WTC11 (cell line): ENCODE measurements around the gene AVEN. TPM values are rescaled to one million over a fixed set of nuclear protein-coding genes. Genes with fewer than 3 reads are reported as not detected.

Source experiments
- ATAC-seq: fragments of 200-7000 bp; cut with Tn5 transposase; 2 replicates; pipeline ENCODE4 v1.10.0; 2021; ENCODE audit warnings: mild to moderate bottlenecking, moderate library complexity
- CTCF ChIA-PET: fragments of 300-600 bp; sonication (Branson Sonifier 250); formaldehyde crosslinking; loops from one replicate; lab custom pipeline; 2021; ENCODE audit warnings: antibody characterized with exemption; lab: Charles Lee
- POLR2A ChIA-PET: fragments of 350-600 bp; sonication (Branson Sonifier 250); formaldehyde crosslinking; loops from one replicate; lab custom pipeline; 2021; ENCODE audit warnings: antibody characterized with exemption; lab: Charles Lee
- DNase-seq: peaks from one replicate; pipeline ENCODE4 v3.0.0; 2021; ENCODE audit warnings: low spot score
- H3K27ac Mint-ChIP-seq: 2 replicates; pipeline ENCODE4 v1.8.0; 2021; ENCODE audit warnings: mixed read lengths
- H3K27me3 Mint-ChIP-seq: 2 replicates; pipeline ENCODE4 v1.8.0; 2021; ENCODE audit warnings: low read depth, mild to moderate bottlenecking, moderate library complexity, mixed read lengths
- H3K36me3 Mint-ChIP-seq: 2 replicates; pipeline ENCODE4 v1.8.0; 2021; ENCODE audit warnings: mixed read lengths
- H3K4me1 Mint-ChIP-seq: 2 replicates; pipeline ENCODE4 v1.8.0; 2022; ENCODE audit warnings: mixed read lengths
- H3K4me3 Mint-ChIP-seq: 2 replicates; pipeline ENCODE4 v1.8.0; 2021; ENCODE audit warnings: mild to moderate bottlenecking, moderate library complexity, mixed read lengths
- H3K9me3 Mint-ChIP-seq: 2 replicates; pipeline ENCODE4 v1.8.0; 2021; ENCODE audit warnings: mixed read lengths
- ATF3 ChIP-seq: sonication (generic); formaldehyde crosslinking; conservative IDR thresholded peaks from 2 replicates; pipeline ENCODE4 v1.8.1; 2022; ENCODE audit warnings: mild to moderate bottlenecking, missing genetic modification reagents
- EMX1 ChIP-seq: fragments of 250-450 bp; sonication (Bioruptor Pico); IDR thresholded peaks from 2 replicates; pipeline ENCODE4 v1.8.0; 2021; ENCODE audit warnings: mild to moderate bottlenecking
- ESRRA ChIP-seq: sonication (generic); formaldehyde crosslinking; IDR thresholded peaks from 2 replicates; pipeline ENCODE4 v1.8.1; 2022; ENCODE audit warnings: mild to moderate bottlenecking, missing genetic modification reagents, borderline replicate concordance
- ETV6 ChIP-seq: sonication (generic); formaldehyde crosslinking; IDR thresholded peaks from 2 replicates; pipeline ENCODE4 v1.8.1; 2022; ENCODE audit warnings: mild to moderate bottlenecking, missing genetic modification reagents
- FOXJ3 ChIP-seq: sonication (generic); formaldehyde crosslinking; IDR thresholded peaks from 2 replicates; pipeline ENCODE4 v1.9.0; 2021; ENCODE audit warnings: missing genetic modification reagents, mild to moderate bottlenecking, borderline replicate concordance
- FOXK1 ChIP-seq: sonication (generic); formaldehyde crosslinking; IDR thresholded peaks from 2 replicates; pipeline ENCODE4 v1.8.0; 2022; ENCODE audit warnings: mild to moderate bottlenecking, moderate library complexity, missing genetic modification reagents
- GABPB1 ChIP-seq: sonication (generic); formaldehyde crosslinking; IDR thresholded peaks from 2 replicates; pipeline ENCODE4 v1.8.1; 2023; ENCODE audit warnings: mild to moderate bottlenecking, missing genetic modification reagents
- IRF2 ChIP-seq: sonication (generic); formaldehyde crosslinking; IDR thresholded peaks from 2 replicates; pipeline ENCODE4 v1.8.0; 2022; ENCODE audit warnings: low read depth, missing genetic modification reagents, borderline replicate concordance
- JUN ChIP-seq: sonication (generic); formaldehyde crosslinking; IDR thresholded peaks from 2 replicates; pipeline ENCODE4 v1.8.0; 2023; ENCODE audit warnings: mild to moderate bottlenecking, missing genetic modification reagents
- KAT7 ChIP-seq: sonication (generic); formaldehyde crosslinking; IDR thresholded peaks from 2 replicates; pipeline ENCODE4 v1.8.1; 2023; ENCODE audit warnings: missing genetic modification reagents, mild to moderate bottlenecking, borderline replicate concordance
- RORB ChIP-seq: fragments of 250-450 bp; sonication (Bioruptor Pico); IDR thresholded peaks from 2 replicates; pipeline ENCODE4 v1.9.0; 2021; ENCODE audit warnings: mild to moderate bottlenecking
- ZBTB43 ChIP-seq: sonication (generic); formaldehyde crosslinking; IDR thresholded peaks from 2 replicates; pipeline ENCODE4 v1.8.1; 2023; ENCODE audit warnings: mild to moderate bottlenecking, missing genetic modification reagents
- ZNF138 ChIP-seq: sonication (generic); formaldehyde crosslinking; conservative IDR thresholded peaks from 2 replicates; pipeline ENCODE4 v1.8.1; 2022; ENCODE audit warnings: mild to moderate bottlenecking, moderate library complexity, missing genetic modification reagents
- ZNF219 ChIP-seq: sonication (generic); formaldehyde crosslinking; IDR thresholded peaks from 2 replicates; pipeline ENCODE4 v1.8.0; 2023; ENCODE audit warnings: missing genetic modification reagents, mild to moderate bottlenecking, borderline replicate concordance
- ZNF512 ChIP-seq: sonication (generic); formaldehyde crosslinking; IDR thresholded peaks from 2 replicates; pipeline ENCODE4 v1.8.1; 2022; ENCODE audit warnings: missing genetic modification reagents, borderline replicate concordance
- ZNF532 ChIP-seq: fragments of 250-450 bp; sonication (Bioruptor Pico); IDR thresholded peaks from 2 replicates; pipeline ENCODE4 v1.9.0; 2021; ENCODE audit warnings: mild to moderate bottlenecking, borderline replicate concordance
- total RNA-seq: library from RNA; stranded (reverse); gene quantifications from 3 replicates; pipeline ENCODE4 v1.2.3, GENCODE V29; 2021
- TF ChIP-seq, protein P1 (sequence below): fragments of 250-450 bp; sonication (Bioruptor Pico); IDR thresholded peaks from 2 replicates; pipeline ENCODE4 v1.8.0; 2021; ENCODE audit warnings: mild to moderate bottlenecking
- TF ChIP-seq, protein P2 (sequence below): sonication (generic); formaldehyde crosslinking; IDR thresholded peaks from 2 replicates; pipeline ENCODE4 v1.8.1; 2022; ENCODE audit warnings: mild to moderate bottlenecking, missing genetic modification reagents, moderate library complexity, borderline replicate concordance
- TF ChIP-seq, protein P3 (sequence below): fragments of 250-450 bp; sonication (Bioruptor Pico); conservative IDR thresholded peaks from 2 replicates; pipeline ENCODE4 v1.9.0; 2021; ENCODE audit warnings: mild to moderate bottlenecking

AVEN gene
- total RNA-seq, 1 experiment from 2014 or later: 12.4 TPM

GRCh38 chr15:33908406-33908805 lies 130.6 kb downstream of the AVEN start:
- CTCF ChIA-PET: interaction anchor here (0.6 to 1.3 kb wide), 2 partner anchors 54 to 56 kb away, joined by 3 to 4 read pairs; no protein-coding TSS in a partner anchor
- H3K9me3 Mint-ChIP-seq: no peaks in the 10 kb centered on the region

More at GRCh38 chr15:33908406-33908805, 130.6 kb downstream of the AVEN start:
- TF ChIP-seq ETV6 (CRISPR knock-in tag) (no peak), KAT7 (CRISPR knock-in tag) (no peak), RORB (CRISPR knock-in tag) (no peak), ZBTB43 (CRISPR knock-in tag) (no peak), FOXJ3 (CRISPR knock-in tag) (no peak), ZNF219 (CRISPR knock-in tag) (no peak), ZNF138 (CRISPR knock-in tag) (no peak), ZNF532 (CRISPR knock-in tag) (no peak), EMX1 (CRISPR knock-in tag) (no peak), GABPB1 (CRISPR knock-in tag) (no peak), JUN (CRISPR knock-in tag) (no peak), IRF2 (CRISPR knock-in tag) (no peak), ESRRA (CRISPR knock-in tag) (no peak), FOXK1 (CRISPR knock-in tag) (no peak), ZNF512 (CRISPR knock-in tag) (no peak), ATF3 (CRISPR knock-in tag) (no peak)
- TF ChIP-seq, protein P1, sequence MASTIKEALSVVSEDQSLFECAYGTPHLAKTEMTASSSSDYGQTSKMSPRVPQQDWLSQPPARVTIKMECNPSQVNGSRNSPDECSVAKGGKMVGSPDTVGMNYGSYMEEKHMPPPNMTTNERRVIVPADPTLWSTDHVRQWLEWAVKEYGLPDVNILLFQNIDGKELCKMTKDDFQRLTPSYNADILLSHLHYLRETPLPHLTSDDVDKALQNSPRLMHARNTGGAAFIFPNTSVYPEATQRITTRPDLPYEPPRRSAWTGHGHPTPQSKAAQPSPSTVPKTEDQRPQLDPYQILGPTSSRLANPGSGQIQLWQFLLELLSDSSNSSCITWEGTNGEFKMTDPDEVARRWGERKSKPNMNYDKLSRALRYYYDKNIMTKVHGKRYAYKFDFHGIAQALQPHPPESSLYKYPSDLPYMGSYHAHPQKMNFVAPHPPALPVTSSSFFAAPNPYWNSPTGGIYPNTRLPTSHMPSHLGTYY (CRISPR knock-in tag): no peak
- TF ChIP-seq, protein P2, sequence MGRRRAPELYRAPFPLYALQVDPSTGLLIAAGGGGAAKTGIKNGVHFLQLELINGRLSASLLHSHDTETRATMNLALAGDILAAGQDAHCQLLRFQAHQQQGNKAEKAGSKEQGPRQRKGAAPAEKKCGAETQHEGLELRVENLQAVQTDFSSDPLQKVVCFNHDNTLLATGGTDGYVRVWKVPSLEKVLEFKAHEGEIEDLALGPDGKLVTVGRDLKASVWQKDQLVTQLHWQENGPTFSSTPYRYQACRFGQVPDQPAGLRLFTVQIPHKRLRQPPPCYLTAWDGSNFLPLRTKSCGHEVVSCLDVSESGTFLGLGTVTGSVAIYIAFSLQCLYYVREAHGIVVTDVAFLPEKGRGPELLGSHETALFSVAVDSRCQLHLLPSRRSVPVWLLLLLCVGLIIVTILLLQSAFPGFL (CRISPR knock-in tag): no peak
- TF ChIP-seq, protein P3, sequence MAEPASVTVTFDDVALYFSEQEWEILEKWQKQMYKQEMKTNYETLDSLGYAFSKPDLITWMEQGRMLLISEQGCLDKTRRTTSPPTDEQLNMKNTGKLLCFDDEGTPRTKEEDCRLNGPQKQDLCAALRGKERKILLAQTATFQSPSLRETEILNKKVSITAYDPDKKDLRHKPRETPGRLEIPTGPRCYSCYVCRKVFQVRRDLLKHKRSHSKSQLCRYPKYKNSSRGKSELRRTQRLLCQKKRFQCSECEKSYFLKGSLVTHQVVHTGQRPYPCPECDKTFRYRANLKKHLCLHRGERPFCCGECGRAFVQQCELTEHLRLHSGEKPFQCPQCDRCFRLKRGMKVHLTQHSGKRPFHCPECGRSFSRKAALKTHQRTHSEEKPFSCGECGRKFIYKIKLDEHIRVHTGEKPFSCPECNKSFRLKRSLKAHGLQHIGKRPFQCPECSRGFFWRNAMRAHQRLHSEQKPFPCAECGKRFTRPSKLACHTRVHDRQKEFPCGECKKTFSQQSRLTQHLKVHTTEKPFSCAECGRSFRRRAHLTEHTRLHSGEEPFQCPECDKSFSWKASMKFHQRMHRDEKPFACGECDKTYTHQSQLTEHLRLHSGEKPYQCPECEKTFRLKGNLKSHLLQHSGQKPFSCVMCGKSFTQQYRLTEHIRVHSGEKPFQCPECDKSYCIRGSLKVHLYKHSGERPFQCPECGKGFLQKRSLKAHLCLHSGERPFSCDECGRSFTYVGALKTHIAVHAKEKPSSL (CRISPR knock-in tag): no peak
- Mint-ChIP-seq H3K4me3 (no peak overlapping the region), H3K27me3 (no peaks in the 10 kb centered on the region), H3K4me1 (peaks cover 37% of the 10 kb centered on the region), H3K27ac (no peak overlapping the region), H3K36me3 (no peaks in the 10 kb centered on the region)
- ATAC-seq: no peak
- POLR2A ChIA-PET: no interaction called here
- DNase-seq: no peak
